Measurements from ENCODE around the gene RRP8. TPM values are rescaled to one million over a fixed set of nuclear protein-coding genes. Genes with fewer than 3 reads are reported as not detected.

The RRP8 gene
- total and polyA plus RNA-seq, 2 donors (not counting 1 experiment from before 2014, with no cell fraction given): 12.1 to 13.2 TPM

GRCh38 chr11:6566704-6567370, 36.6 kb downstream of the RRP8 start:
- Histone ChIP-seq H3K4me1 (ENCODE audit: control insufficient read depth, extremely low read depth, insufficient read depth, low read length) (peaks cover 4% of the 10 kb centered on the region), H3K9ac (ENCODE audit: insufficient read depth, low read length) (no peak overlapping the region), H2AFZ (ENCODE audit: low read length) (no peak overlapping the region), H3K27ac (ENCODE audit: insufficient read depth, low read length) (no peak overlapping the region), H3K9me3 (ENCODE audit: control insufficient read depth, insufficient read depth, low read depth, low read length) (no peaks in the 10 kb centered on the region), H3K4me3 (replicated peaks in 1 of 4; ENCODE audit: control extremely low read depth in 1 of 4, insufficient read depth in 1 of 4, low read depth in 3 of 4, low read length in 4 of 4) (no peak overlapping the region), H3K4me2 (ENCODE audit: extremely low read depth, insufficient read depth, low read length) (no peak overlapping the region), H3K36me3 (ENCODE audit: control insufficient read depth, insufficient read depth, low read length) (no peaks in the 10 kb centered on the region), H4K20me1 (ENCODE audit: control insufficient read depth, extremely low read depth, insufficient read depth, low read length) (no peaks in the 10 kb centered on the region), H3K27me3 (ENCODE audit: control insufficient read depth, insufficient read depth, low read length) (no peaks in the 10 kb centered on the region), H3K79me2 (ENCODE audit: control insufficient read depth, insufficient read depth, low read length) (no peaks in the 10 kb centered on the region)
- no peak for TF ChIP-seq EZH2 (IDR thresholded peaks at IDR 0.05; ENCODE audit: low read length, missing control alignments)
- TF ChIP-seq, protein P1, sequence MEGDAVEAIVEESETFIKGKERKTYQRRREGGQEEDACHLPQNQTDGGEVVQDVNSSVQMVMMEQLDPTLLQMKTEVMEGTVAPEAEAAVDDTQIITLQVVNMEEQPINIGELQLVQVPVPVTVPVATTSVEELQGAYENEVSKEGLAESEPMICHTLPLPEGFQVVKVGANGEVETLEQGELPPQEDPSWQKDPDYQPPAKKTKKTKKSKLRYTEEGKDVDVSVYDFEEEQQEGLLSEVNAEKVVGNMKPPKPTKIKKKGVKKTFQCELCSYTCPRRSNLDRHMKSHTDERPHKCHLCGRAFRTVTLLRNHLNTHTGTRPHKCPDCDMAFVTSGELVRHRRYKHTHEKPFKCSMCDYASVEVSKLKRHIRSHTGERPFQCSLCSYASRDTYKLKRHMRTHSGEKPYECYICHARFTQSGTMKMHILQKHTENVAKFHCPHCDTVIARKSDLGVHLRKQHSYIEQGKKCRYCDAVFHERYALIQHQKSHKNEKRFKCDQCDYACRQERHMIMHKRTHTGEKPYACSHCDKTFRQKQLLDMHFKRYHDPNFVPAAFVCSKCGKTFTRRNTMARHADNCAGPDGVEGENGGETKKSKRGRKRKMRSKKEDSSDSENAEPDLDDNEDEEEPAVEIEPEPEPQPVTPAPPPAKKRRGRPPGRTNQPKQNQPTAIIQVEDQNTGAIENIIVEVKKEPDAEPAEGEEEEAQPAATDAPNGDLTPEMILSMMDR (conservative IDR thresholded peaks at IDR 0.05 in 1 of 2, IDR thresholded peaks at IDR 0.05 in 1 of 2; ENCODE audit: low read depth in 1 of 2, low read length in 2 of 2): no peak
- no peak for DNase-seq (ENCODE audit: low read depth in 2 of 2)

- Histone ChIP-seq H3K9me3 (ENCODE audit: control insufficient read depth, insufficient read depth, low read depth, low read length) (no peaks in the 10 kb centered on the region), H3K9ac (ENCODE audit: insufficient read depth, low read length) (no peak overlapping the region), H3K79me2 (ENCODE audit: control insufficient read depth, insufficient read depth, low read length) (no peaks in the 10 kb centered on the region), H3K36me3 (ENCODE audit: control insufficient read depth, insufficient read depth, low read length) (no peaks in the 10 kb centered on the region), H2AFZ (ENCODE audit: low read length) (no peak overlapping the region), H3K4me1 (ENCODE audit: control insufficient read depth, extremely low read depth, insufficient read depth, low read length) (peaks cover 4% of the 10 kb centered on the region), H3K27ac (ENCODE audit: insufficient read depth, low read length) (no peak overlapping the region), H4K20me1 (ENCODE audit: control insufficient read depth, extremely low read depth, insufficient read depth, low read length) (no peaks in the 10 kb centered on the region), H3K4me2 (ENCODE audit: extremely low read depth, insufficient read depth, low read length) (no peak overlapping the region), H3K27me3 (ENCODE audit: control insufficient read depth, insufficient read depth, low read length) (no peaks in the 10 kb centered on the region), H3K4me3 (replicated peaks in 1 of 4; ENCODE audit: control extremely low read depth in 1 of 4, insufficient read depth in 1 of 4, low read depth in 3 of 4, low read length in 4 of 4) (no peak overlapping the region)
- DNase-seq (ENCODE audit: low read depth in 2 of 2): no peak
- TF ChIP-seq EZH2 (IDR thresholded peaks at IDR 0.05; ENCODE audit: low read length, missing control alignments): no peak
- TF ChIP-seq, protein P1 (conservative IDR thresholded peaks at IDR 0.05 in 1 of 2, IDR thresholded peaks at IDR 0.05 in 1 of 2; ENCODE audit: low read depth in 1 of 2, low read length in 2 of 2): no peak
Measured at GRCh38 chr11:6565988-6566703, 37.3 kb downstream of the RRP8 start.

DNA sequence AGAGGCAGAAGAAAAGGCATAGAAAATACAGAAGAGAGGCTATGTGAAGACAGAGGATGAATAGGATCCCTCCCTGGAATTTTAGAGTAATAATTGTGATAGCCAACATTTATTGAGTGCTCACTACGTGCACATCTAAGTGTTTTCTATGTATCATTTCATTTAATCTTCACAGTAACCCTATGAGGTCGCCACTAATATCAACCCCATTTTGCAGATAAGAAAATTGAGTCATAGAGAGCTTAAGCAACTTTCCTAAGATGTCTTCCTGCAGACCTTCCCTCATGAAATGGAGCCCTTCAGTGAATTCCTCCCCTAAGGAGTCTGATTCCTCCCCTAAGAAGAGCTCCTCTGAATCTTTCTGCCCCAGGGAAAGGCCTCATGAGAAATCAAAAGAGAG, 38.1 kb downstream of the RRP8 start:
- no peak overlapping the region for H3K9ac ChIP-seq (ENCODE audit: insufficient read depth, low read length)
- no peak for TF ChIP-seq EZH2 (IDR thresholded peaks at IDR 0.05; ENCODE audit: low read length, missing control alignments)
- TF ChIP-seq, protein P1 (conservative IDR thresholded peaks at IDR 0.05 in 1 of 2, IDR thresholded peaks at IDR 0.05 in 1 of 2; ENCODE audit: low read depth in 1 of 2, low read length in 2 of 2): no peak
- H3K4me1 ChIP-seq (ENCODE audit: control insufficient read depth, extremely low read depth, insufficient read depth, low read length): peaks cover 4% of the 10 kb centered on the region
- no peak overlapping the region for H2AFZ ChIP-seq (ENCODE audit: low read length)
- H3K9me3 ChIP-seq (ENCODE audit: control insufficient read depth, insufficient read depth, low read depth, low read length): no peaks in the 10 kb centered on the region
- no peaks in the 10 kb centered on the region for H3K27me3 ChIP-seq (ENCODE audit: control insufficient read depth, insufficient read depth, low read length)
- H3K4me2 ChIP-seq (ENCODE audit: extremely low read depth, insufficient read depth, low read length): no peak overlapping the region
- no peaks in the 10 kb centered on the region for H3K36me3 ChIP-seq (ENCODE audit: control insufficient read depth, insufficient read depth, low read length)
- no peak for DNase-seq (ENCODE audit: low read depth in 2 of 2)
- no peaks in the 10 kb centered on the region for H4K20me1 ChIP-seq (ENCODE audit: control insufficient read depth, extremely low read depth, insufficient read depth, low read length)
- H3K27ac ChIP-seq (ENCODE audit: insufficient read depth, low read length): no peak overlapping the region
- no peaks in the 10 kb centered on the region for H3K79me2 ChIP-seq (ENCODE audit: control insufficient read depth, insufficient read depth, low read length)
- no peak overlapping the region for H3K4me3 ChIP-seq (replicated peaks in 1 of 4; ENCODE audit: control extremely low read depth in 1 of 4, insufficient read depth in 1 of 4, low read depth in 3 of 4, low read length in 4 of 4)
